Pancreas (tissue), 10 donors: ENCODE data around the gene LTBP2. TPM values are rescaled to one million over a fixed set of nuclear protein-coding genes. Genes with fewer than 3 reads are reported as not detected.

ENCODE experiments used
- ATAC-seq, 4 donors: fragments of 200-7000 bp; cut with Tn5 transposase; one replicate each; pipeline versions ENCODE4 v1.8.0 to v1.9.1; 2020; ENCODE audit warnings: mild to moderate bottlenecking in 4 of 4, moderate library complexity in 4 of 4
- DNase-seq, 6 donors: peaks; one replicate each; pipeline ENCODE4 v3.0.0-alpha.2; 2020
- FAIRE-seq: peaks from 2 replicates; lab custom pipeline; 2012; peaks lifted over from hg19 to GRCh38; lab: Jason Lieb, UNC
- H3K27ac ChIP-seq, 4 donors: fragments of 200-600 bp; sonication (generic); 1 replicate in 3 of 4; 2 replicates in 1 of 4; pipeline versions ENCODE4 v1.5.0 to v1.8.0; 2020
- H3K27me3 ChIP-seq, 4 donors: fragments of 200-600 bp; one replicate each; pipeline ENCODE4 v1.8.0; 2021
- H3K36me3 ChIP-seq, 3 donors: fragments of 200-600 bp; sonication (generic) in 1 of 3; one replicate each; pipeline versions ENCODE4 v1.5.0 to v1.8.0; 2020 to 2021
- H3K4me1 ChIP-seq, 3 donors: fragments of 200-600 bp; one replicate each; pipeline ENCODE4 v1.8.0; 2021
- H3K4me3 ChIP-seq, 4 donors: fragments of 200-600 bp; sonication (generic) in 2 of 4; one replicate each; pipeline versions ENCODE4 v1.5.0 to v1.8.0; 2020 to 2021
- H3K9me3 ChIP-seq, 4 donors: fragments of 200-600 bp; one replicate each; pipeline ENCODE4 v1.8.0; 2021
- WGBS, 2 donors: extraction: QIAGEN DNeasy Blood & Tissue Kit; methylation state at CpG; one replicate each; pipeline ENCODE4 v1.1.7; 2013; 5-methylcytosine and 5-hydroxymethylcytosine counted together
- intact Hi-C, 3 donors: fragments of 100-400 bp; cut with DNase I; formaldehyde crosslinking; loops; one replicate each; pipeline versions ENCODE4 v1.11.1 to v1.14.2; 2022
- polyA plus RNA-seq, 2 donors: library from polyadenylated mRNA; stranded (reverse); fragments of 200-250 nt; gene quantifications; one replicate each; pipeline ENCODE4 v1.2.3, GENCODE V29; 2013
- total RNA-seq, 6 donors: library from RNA; stranded (reverse); fragmentation: NEBNext Ultra II Directional in 4 of 6; extraction: Animal tissue kit (Norgen Biotek cat#: 25700) in 4 of 6; gene quantifications; one replicate each; pipeline versions ENCODE4 v1.2.1 to v1.2.4, GENCODE V29; 2021 to 2023
- TF ChIP-seq, protein P1 (sequence below), 4 donors: fragments of 200-600 bp; sonication (generic) in 3 of 4; IDR thresholded peaks; one replicate each; pipeline versions ENCODE4 v1.5.0 to v1.8.0; 2021; ENCODE audit warnings: antibody characterized with exemption in 4 of 4
- donor health status: healthy with polysubstance abuse.
- donor health status: DM: no; HTN: no; CAD: no; lungs with moderate emphysema.
- donor health status: DM: no; HTN: no; CAD: no.
- donor health status: control.
- donor health status: control.
- donor health status: Bipolar disorder and iron deficiency.
- donor health status: DM: yes; HTN: yes; CAD: no.
- donor health status: DM: no; HTN: no; CAD: no.
- donor health status: DM: no; HTN: no; CAD: no.
- donor health status: DM: yes; HTN: yes; CAD: no.

The LTBP2 gene
- total and polyA plus RNA-seq, 8 donors, result 1.8 to 18.1 (median 4.7) TPM

DNA sequence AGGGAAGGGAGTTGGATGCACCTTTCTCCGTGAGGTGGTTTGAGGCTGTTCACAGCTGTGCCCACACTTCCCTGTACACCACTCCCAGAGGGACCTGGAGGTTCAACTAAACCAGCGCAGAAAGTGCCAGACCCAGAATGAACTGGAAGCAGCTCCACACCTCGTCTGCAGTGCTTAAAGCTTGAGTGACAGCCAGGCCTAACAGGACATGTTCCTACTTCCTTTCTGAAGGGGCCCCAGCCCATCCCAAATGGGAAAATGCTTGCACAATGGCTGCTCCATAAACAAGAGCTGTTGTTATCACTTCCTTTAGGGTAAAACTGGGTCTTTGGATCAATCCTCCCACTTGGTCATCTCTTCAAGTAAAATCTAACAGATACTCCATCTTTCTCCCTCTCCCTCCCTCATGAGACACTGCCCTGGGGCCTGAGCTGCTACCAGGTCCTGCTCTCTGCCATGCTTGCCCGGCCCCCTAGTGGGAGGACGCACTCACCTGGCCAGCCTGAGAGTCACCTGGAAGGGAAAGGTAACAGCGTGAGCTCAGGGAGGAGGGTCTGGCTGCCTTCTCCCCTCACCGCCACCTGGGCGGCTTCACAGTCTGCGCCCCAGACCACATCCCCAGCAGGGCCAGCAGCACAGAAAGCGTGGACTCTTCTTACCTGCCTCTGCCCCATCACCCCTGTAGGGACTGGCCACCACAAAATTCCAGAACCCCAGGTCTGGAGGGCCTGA, 85.0 kb downstream of the LTBP2 start:
- FAIRE-seq (no peak), ATAC-seq (no peak), DNase-seq (no peak)
- Histone ChIP-seq H3K9me3 (no peaks in the 10 kb centered on the region), H3K4me3 (no peak overlapping the region), H3K27me3 (no peaks in the 10 kb centered on the region), H3K27ac (no peak overlapping the region), H3K36me3 (no peaks in the 10 kb centered on the region), H3K4me1 (no peaks in the 10 kb centered on the region)
- WGBS, 2 donors, result 86 to 96% methylated on average over 10 of the region's 10 CpGs
- TF ChIP-seq, protein P1, sequence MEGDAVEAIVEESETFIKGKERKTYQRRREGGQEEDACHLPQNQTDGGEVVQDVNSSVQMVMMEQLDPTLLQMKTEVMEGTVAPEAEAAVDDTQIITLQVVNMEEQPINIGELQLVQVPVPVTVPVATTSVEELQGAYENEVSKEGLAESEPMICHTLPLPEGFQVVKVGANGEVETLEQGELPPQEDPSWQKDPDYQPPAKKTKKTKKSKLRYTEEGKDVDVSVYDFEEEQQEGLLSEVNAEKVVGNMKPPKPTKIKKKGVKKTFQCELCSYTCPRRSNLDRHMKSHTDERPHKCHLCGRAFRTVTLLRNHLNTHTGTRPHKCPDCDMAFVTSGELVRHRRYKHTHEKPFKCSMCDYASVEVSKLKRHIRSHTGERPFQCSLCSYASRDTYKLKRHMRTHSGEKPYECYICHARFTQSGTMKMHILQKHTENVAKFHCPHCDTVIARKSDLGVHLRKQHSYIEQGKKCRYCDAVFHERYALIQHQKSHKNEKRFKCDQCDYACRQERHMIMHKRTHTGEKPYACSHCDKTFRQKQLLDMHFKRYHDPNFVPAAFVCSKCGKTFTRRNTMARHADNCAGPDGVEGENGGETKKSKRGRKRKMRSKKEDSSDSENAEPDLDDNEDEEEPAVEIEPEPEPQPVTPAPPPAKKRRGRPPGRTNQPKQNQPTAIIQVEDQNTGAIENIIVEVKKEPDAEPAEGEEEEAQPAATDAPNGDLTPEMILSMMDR (IDR thresholded peaks at IDR 0.05), result no peak
- intact Hi-C loops, result no loop called here

DNA sequence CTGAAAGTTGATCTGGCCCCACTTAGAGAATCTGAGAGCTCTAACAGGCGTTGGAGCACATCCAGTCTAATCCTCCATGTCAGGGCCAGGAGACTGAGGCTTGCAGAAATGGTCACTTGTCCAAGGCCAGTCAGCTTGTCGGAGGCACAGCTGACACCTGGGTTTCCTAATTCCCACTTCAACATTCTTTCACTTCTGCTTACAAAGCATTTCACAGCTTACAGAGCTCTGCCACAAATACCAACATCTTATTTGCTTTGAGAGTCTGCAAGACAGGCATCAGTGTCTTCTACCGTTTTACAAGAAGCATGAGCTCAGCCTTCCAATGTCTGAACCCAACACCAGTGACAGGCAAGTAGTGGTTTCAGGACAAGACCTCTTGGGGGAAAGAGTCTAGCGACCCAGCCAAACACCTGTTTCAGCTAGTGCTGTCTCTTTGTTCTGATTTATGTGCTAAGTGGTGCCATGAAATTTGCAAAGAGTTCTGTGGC, 86.6 kb downstream of the LTBP2 start:
- H3K4me1 ChIP-seq, result no peaks in the 10 kb centered on the region
- H3K9me3 ChIP-seq, result no peaks in the 10 kb centered on the region
- FAIRE-seq, result no peak
- H3K27me3 ChIP-seq, result no peaks in the 10 kb centered on the region
- no peak overlapping the region for H3K4me3 ChIP-seq
- ATAC-seq, result peak in 2 of 4 donors; percentile 10 to 29
- no peak for DNase-seq
- intact Hi-C loops, result no loop called here
- no peaks in the 10 kb centered on the region for H3K36me3 ChIP-seq
- 47% methylated on average over 4 of the region's 4 CpGs for WGBS, 2 donors
- TF ChIP-seq, protein P1 (IDR thresholded peaks at IDR 0.05), result no peak
- no peak overlapping the region for H3K27ac ChIP-seq

DNA sequence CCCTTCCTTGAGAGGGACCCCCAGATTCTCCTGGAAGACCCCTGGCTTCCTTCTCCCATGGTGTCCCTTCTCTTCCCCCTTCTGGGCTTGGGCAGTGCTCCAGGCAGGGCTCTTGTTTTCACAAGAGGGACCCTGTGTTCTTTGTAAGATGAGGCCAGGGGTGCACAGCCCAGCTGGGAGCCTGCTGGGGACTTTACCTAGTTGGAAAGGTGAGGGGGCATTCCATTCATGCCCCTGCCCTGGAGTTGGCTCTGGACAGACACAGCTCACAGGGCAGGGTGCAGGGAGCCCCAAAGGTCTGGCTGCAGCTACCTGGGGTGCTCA, 87.3 kb downstream of the LTBP2 start:
- no peak for ATAC-seq
- Histone ChIP-seq H3K9me3 (no peaks in the 10 kb centered on the region), H3K27ac (no peak overlapping the region), H3K27me3 (no peaks in the 10 kb centered on the region), H3K4me1 (no peaks in the 10 kb centered on the region), H3K36me3 (no peaks in the 10 kb centered on the region), H3K4me3 (no peak overlapping the region)
- no peak for FAIRE-seq
- no peak for DNase-seq
- TF ChIP-seq, protein P1 (IDR thresholded peaks at IDR 0.05), result no peak
- intact Hi-C loops, result no loop called here

DNA sequence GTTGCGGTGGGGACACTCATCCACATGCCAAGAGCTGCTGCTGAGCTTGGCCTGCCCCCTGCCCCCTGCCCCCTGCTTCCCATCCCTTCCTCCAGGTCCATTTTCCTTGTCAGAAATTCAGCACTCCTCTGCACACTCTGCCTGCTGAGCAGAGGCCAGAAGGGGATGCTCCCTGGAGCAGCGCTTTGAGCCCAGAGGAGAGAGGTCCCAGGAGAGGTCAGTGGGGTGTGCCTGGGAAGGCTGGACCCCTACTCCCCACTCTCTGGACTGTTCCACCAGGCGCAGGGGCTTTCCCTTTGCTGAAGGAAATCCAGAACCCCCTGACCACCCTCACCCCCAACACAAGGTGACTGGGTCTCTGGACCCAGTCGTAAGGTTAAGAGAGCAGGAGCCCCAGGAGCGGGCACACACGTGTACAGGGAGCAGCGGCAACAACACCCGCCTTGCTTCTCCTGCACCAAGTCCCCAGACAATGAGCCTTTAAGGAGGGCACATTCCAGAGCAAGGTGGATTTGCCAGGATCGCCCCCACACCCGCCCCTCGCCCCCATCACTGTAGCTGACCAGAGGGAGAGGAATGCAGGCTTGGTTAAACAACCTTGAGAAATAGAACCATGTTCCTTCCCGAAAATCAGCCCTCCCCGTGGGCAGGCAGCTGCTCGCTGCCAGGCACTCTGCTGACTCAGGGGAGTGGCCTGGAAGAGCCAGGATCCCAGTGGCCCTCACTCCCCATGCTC, 87.8 kb downstream of the LTBP2 start:
- DNase-seq (no peak), FAIRE-seq (no peak), ATAC-seq (peak in 2 of 4 donors; percentile 42 to 44)
- 74 to 75% methylated on average over 14 of the region's 14 CpGs for WGBS, 2 donors
- Histone ChIP-seq H3K4me1 (no peaks in the 10 kb centered on the region), H3K36me3 (no peaks in the 10 kb centered on the region), H3K4me3 (no peak overlapping the region), H3K9me3 (no peaks in the 10 kb centered on the region), H3K27me3 (no peaks in the 10 kb centered on the region), H3K27ac (no peak overlapping the region)
- TF ChIP-seq, protein P1 (IDR thresholded peaks at IDR 0.05), result no peak
- intact Hi-C loops, result no loop called here

DNA sequence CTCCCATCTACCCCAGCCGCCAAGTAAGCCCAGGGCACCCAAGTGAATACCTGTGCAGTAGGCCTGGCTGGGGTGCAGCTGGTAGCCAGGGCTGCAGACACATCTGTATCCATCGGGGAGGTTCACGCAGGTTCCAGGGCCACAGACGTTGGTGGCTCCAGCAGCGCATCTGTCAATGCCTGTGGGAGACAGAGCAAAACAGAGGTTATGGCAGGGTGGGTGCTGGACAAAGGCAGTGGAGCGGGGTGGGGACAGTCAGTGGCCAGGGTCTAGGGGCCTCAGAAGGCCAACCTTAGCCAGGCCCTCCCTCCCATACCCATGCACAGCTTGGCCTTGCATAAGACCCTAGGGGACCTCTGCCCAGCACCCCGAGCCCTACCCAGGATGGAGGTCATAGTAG, 89.3 kb downstream of the LTBP2 start:
- WGBS, 2 donors, result 86% methylated on average over 7 of the region's 7 CpGs
- no peak for FAIRE-seq
- Histone ChIP-seq H3K9me3 (no peaks in the 10 kb centered on the region), H3K27ac (no peak overlapping the region), H3K4me3 (no peak overlapping the region), H3K27me3 (no peaks in the 10 kb centered on the region), H3K36me3 (no peaks in the 10 kb centered on the region), H3K4me1 (no peaks in the 10 kb centered on the region)
- ATAC-seq, result no peak
- DNase-seq, result no peak
- intact Hi-C loops, result no loop called here
- TF ChIP-seq, protein P1 (IDR thresholded peaks at IDR 0.05), result no peak
